BLaER1 (cell line): Measurements from ENCODE around the gene TFCP2.

ENCODE experiments used
- H3K27ac ChIP-seq: shearing (Covaris generic); formaldehyde crosslinking; 2 replicates; pipeline ENCODE4 v1.8.1; 2022
- H3K27me3 ChIP-seq: shearing (Covaris generic); formaldehyde crosslinking; 2 replicates; pipeline ENCODE4 v1.8.1; 2022
- H3K36me3 ChIP-seq: shearing (Covaris generic); formaldehyde crosslinking; 2 replicates; pipeline ENCODE4 v1.8.1; 2022
- H3K4me1 ChIP-seq: shearing (Covaris generic); formaldehyde crosslinking; 2 replicates; pipeline ENCODE4 v1.8.1; 2022
- H3K4me2 ChIP-seq: shearing (Covaris generic); formaldehyde crosslinking; 2 replicates; pipeline ENCODE4 v1.8.1; 2022
- H3K4me3 ChIP-seq: shearing (Covaris generic); formaldehyde crosslinking; 2 replicates; pipeline ENCODE4 v1.8.1; 2022
- H3K9ac ChIP-seq: shearing (Covaris generic); formaldehyde crosslinking; 2 replicates; pipeline ENCODE4 v1.8.1; 2022
- H3K9me3 ChIP-seq: shearing (Covaris generic); formaldehyde crosslinking; 2 replicates; pipeline ENCODE4 v1.8.1; 2022
- H4K20me1 ChIP-seq: shearing (Covaris generic); formaldehyde crosslinking; 2 replicates; pipeline ENCODE4 v1.8.1; 2022
- Cebpa-rat ChIP-seq: shearing (Covaris generic); IDR thresholded peaks from 2 replicates; pipeline ENCODE4 v1.8.1; 2022

TFCP2 gene

GRCh38 chr12:51214895-51215294 lies 42.0 kb upstream of the TFCP2 start:
- no peak overlapping the region for H3K4me2 ChIP-seq
- H3K9me3 ChIP-seq, result no peaks in the 10 kb centered on the region
- H3K4me1 ChIP-seq, result peaks cover 21% of the 10 kb centered on the region
- H3K27me3 ChIP-seq, result peaks cover 3% of the 10 kb centered on the region; the same call in 1 of the 2 replicates
- no peak overlapping the region for H3K9ac ChIP-seq
- TF ChIP-seq Cebpa-rat, result no peak
- H4K20me1 ChIP-seq, result no peaks in the 10 kb centered on the region
- no peaks in the 10 kb centered on the region for H3K36me3 ChIP-seq
- H3K27ac ChIP-seq, result no peak overlapping the region
- no peak overlapping the region for H3K4me3 ChIP-seq

- H3K9me3 ChIP-seq, result no peaks in the 10 kb centered on the region
- no peak for TF ChIP-seq Cebpa-rat
Measured at GRCh38 chr12:51210690-51211395, 37.9 kb upstream of the TFCP2 start.

GRCh38 chr12:51209259-51209658 lies 36.3 kb upstream of the TFCP2 start:
- TF ChIP-seq Cebpa-rat, result no peak
- no peak overlapping the region for H3K27ac ChIP-seq
- no peaks in the 10 kb centered on the region for H3K36me3 ChIP-seq
- H3K4me1 ChIP-seq, result no peaks in the 10 kb centered on the region
- no peaks in the 10 kb centered on the region for H3K27me3 ChIP-seq
- no peak overlapping the region for H3K4me2 ChIP-seq
- no peaks in the 10 kb centered on the region for H4K20me1 ChIP-seq
- no peak overlapping the region for H3K4me3 ChIP-seq
- no peaks in the 10 kb centered on the region for H3K9me3 ChIP-seq
- no peak overlapping the region for H3K9ac ChIP-seq

More at GRCh38 chr12:51210690-51211395, 37.9 kb upstream of the TFCP2 start:
- H3K4me2 ChIP-seq, result no peak overlapping the region
- H3K27me3 ChIP-seq, result no peaks in the 10 kb centered on the region
- H3K4me1 ChIP-seq, result no peaks in the 10 kb centered on the region
- no peak overlapping the region for H3K27ac ChIP-seq
- no peaks in the 10 kb centered on the region for H3K36me3 ChIP-seq
- H3K4me3 ChIP-seq, result no peak overlapping the region
- H4K20me1 ChIP-seq, result no peaks in the 10 kb centered on the region
- H3K9ac ChIP-seq, result no peak overlapping the region

GRCh38 chr12:51208016-51208660 lies 35.2 kb upstream of the TFCP2 start:
- no peak overlapping the region for H3K4me3 ChIP-seq
- no peak for TF ChIP-seq Cebpa-rat
- H3K27me3 ChIP-seq, result no peaks in the 10 kb centered on the region
- H3K4me1 ChIP-seq, result no peaks in the 10 kb centered on the region
- H4K20me1 ChIP-seq, result no peaks in the 10 kb centered on the region
- H3K4me2 ChIP-seq, result no peak overlapping the region
- no peak overlapping the region for H3K27ac ChIP-seq
- H3K36me3 ChIP-seq, result no peaks in the 10 kb centered on the region
- no peak overlapping the region for H3K9ac ChIP-seq
- no peaks in the 10 kb centered on the region for H3K9me3 ChIP-seq

GRCh38 chr12:51205350-51205749 lies 32.4 kb upstream of the TFCP2 start:
- H3K4me1 ChIP-seq, result no peaks in the 10 kb centered on the region
- H3K36me3 ChIP-seq, result no peaks in the 10 kb centered on the region
- H3K9me3 ChIP-seq, result no peaks in the 10 kb centered on the region
- no peaks in the 10 kb centered on the region for H4K20me1 ChIP-seq
- H3K4me3 ChIP-seq, result no peak overlapping the region
- no peak overlapping the region for H3K9ac ChIP-seq
- TF ChIP-seq Cebpa-rat, result no peak
- no peak overlapping the region for H3K4me2 ChIP-seq
- H3K27me3 ChIP-seq, result no peaks in the 10 kb centered on the region
- H3K27ac ChIP-seq, result no peak overlapping the region

GRCh38 chr12:51202718-51203117 lies 29.8 kb upstream of the TFCP2 start:
- no peaks in the 10 kb centered on the region for H4K20me1 ChIP-seq
- H3K27me3 ChIP-seq, result no peaks in the 10 kb centered on the region
- no peaks in the 10 kb centered on the region for H3K9me3 ChIP-seq
- no peak overlapping the region for H3K4me3 ChIP-seq
- no peak for TF ChIP-seq Cebpa-rat
- no peak overlapping the region for H3K4me2 ChIP-seq
- H3K27ac ChIP-seq, result no peak overlapping the region
- H3K4me1 ChIP-seq, result no peaks in the 10 kb centered on the region
- H3K36me3 ChIP-seq, result no peaks in the 10 kb centered on the region
- no peak overlapping the region for H3K9ac ChIP-seq

- no peak for TF ChIP-seq Cebpa-rat
- H3K9me3 ChIP-seq, result no peaks in the 10 kb centered on the region
- no peaks in the 10 kb centered on the region for H4K20me1 ChIP-seq
- H3K27ac ChIP-seq, result no peak overlapping the region
- H3K27me3 ChIP-seq, result no peaks in the 10 kb centered on the region
- H3K4me2 ChIP-seq, result no peak overlapping the region
- no peak overlapping the region for H3K4me3 ChIP-seq
- no peak overlapping the region for H3K9ac ChIP-seq
- no peaks in the 10 kb centered on the region for H3K4me1 ChIP-seq
- no peaks in the 10 kb centered on the region for H3K36me3 ChIP-seq
Measured at GRCh38 chr12:51200806-51201205, 27.9 kb upstream of the TFCP2 start.

- TF ChIP-seq Cebpa-rat, result no peak
- Histone ChIP-seq H3K27me3 (no peaks in the 10 kb centered on the region), H4K20me1 (no peaks in the 10 kb centered on the region), H3K4me2 (no peak overlapping the region), H3K27ac (no peak overlapping the region), H3K9me3 (no peaks in the 10 kb centered on the region), H3K9ac (no peak overlapping the region), H3K36me3 (no peaks in the 10 kb centered on the region), H3K4me1 (no peaks in the 10 kb centered on the region), H3K4me3 (no peak overlapping the region)
Measured at GRCh38 chr12:51200156-51200555, 27.2 kb upstream of the TFCP2 start.

- Histone ChIP-seq H3K27ac (no peak overlapping the region), H3K9me3 (no peaks in the 10 kb centered on the region), H4K20me1 (no peaks in the 10 kb centered on the region), H3K9ac (no peak overlapping the region), H3K4me2 (no peak overlapping the region), H3K36me3 (no peaks in the 10 kb centered on the region), H3K4me3 (no peak overlapping the region), H3K4me1 (no peaks in the 10 kb centered on the region), H3K27me3 (no peaks in the 10 kb centered on the region)
- no peak for TF ChIP-seq Cebpa-rat
Measured at GRCh38 chr12:51199366-51199945, 26.5 kb upstream of the TFCP2 start.

GRCh38 chr12:51198568-51199365 lies 25.8 kb upstream of the TFCP2 start:
- no peak overlapping the region for H3K4me3 ChIP-seq
- H3K4me1 ChIP-seq, result no peaks in the 10 kb centered on the region
- no peaks in the 10 kb centered on the region for H3K27me3 ChIP-seq
- H4K20me1 ChIP-seq, result no peaks in the 10 kb centered on the region
- H3K36me3 ChIP-seq, result no peaks in the 10 kb centered on the region
- TF ChIP-seq Cebpa-rat, result no peak
- H3K9me3 ChIP-seq, result no peaks in the 10 kb centered on the region
- no peak overlapping the region for H3K9ac ChIP-seq
- no peak overlapping the region for H3K27ac ChIP-seq
- no peak overlapping the region for H3K4me2 ChIP-seq
